Activated T-helper 1 cell treated with anti-CD3 and anti-CD28 coated beads, Interleukin-12 subunit alpha, Interleukin-12 subunit beta, Interleukin-2, Interleukin-4 antibody, amounts not matched to agents 30 ng/mL and 10 ng/mL and 1 ng/mL, durations not matched to agents 14 hours and 24 hours and 36 hours (primary cell): Measurements from ENCODE around the gene UMOD. TPM values are rescaled to one million over a fixed set of nuclear protein-coding genes. Genes with fewer than 3 reads are reported as not detected.

Experiments used
- DNase-seq: peaks from one replicate; pipeline ENCODE4 v3.0.0; 2021; ENCODE audit warnings: low spot score
- H3K27ac Mint-ChIP-seq: one replicate; pipeline ENCODE4 v1.8.0; 2021; ENCODE audit warnings: mild to moderate bottlenecking, mixed read lengths
- H3K27me3 Mint-ChIP-seq: one replicate; pipeline ENCODE4 v1.8.0; 2022; ENCODE audit warnings: mild to moderate bottlenecking, moderate library complexity, mixed read lengths; ENCODE audit not compliant: insufficient read depth
- H3K36me3 Mint-ChIP-seq: one replicate; pipeline ENCODE4 v1.8.0; 2021; ENCODE audit warnings: low read depth, mixed read lengths
- H3K4me1 Mint-ChIP-seq: one replicate; pipeline ENCODE4 v1.8.0; 2021; ENCODE audit warnings: low read depth, mixed read lengths
- H3K4me3 Mint-ChIP-seq: one replicate; pipeline ENCODE4 v1.8.0; 2021; ENCODE audit warnings: mild to moderate bottlenecking, moderate library complexity, mixed read lengths
- H3K9me3 Mint-ChIP-seq: one replicate; pipeline ENCODE4 v1.8.0; 2021; ENCODE audit warnings: mixed read lengths
- intact Hi-C: fragments of 100-400 bp; cut with micrococcal nuclease; formaldehyde crosslinking; loops from one replicate; pipeline ENCODE4 v1.15.1; 2024
- total RNA-seq: library from RNA; stranded (reverse); gene quantifications from 2 replicates; pipeline ENCODE4 v1.2.3, GENCODE V29; 2022

The UMOD gene
- total RNA-seq, 1 donor from 2014 or later = not detected

DNA sequence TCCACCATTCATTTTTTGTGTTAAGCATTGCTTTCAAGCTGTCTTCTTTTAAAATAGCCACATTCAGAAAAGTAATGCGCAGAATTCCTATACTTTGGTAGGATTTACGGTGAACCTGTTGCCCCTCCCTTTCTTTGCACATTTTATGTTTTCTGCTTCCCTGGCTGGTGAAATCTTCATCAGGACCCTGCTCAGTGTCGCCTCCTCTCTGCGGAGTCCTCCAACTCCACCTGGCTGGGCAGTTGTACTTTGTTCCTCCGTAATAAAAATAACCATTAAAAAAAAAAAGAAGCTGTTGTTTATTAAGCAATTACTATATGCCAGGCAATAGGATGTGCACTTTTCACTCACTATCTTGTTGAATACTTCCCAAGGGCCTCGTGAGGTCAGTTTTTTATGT, 2.9 kb downstream of the UMOD start:
- Mint-ChIP-seq H3K36me3 (no peaks in the 10 kb centered on the region), H3K4me3 (no peak overlapping the region), H3K4me1 (no peaks in the 10 kb centered on the region), H3K27ac (no peak overlapping the region), H3K9me3 (no peaks in the 10 kb centered on the region), H3K27me3 (no peaks in the 10 kb centered on the region)
- DNase-seq = no peak
- intact Hi-C loops = no loop called here

DNA sequence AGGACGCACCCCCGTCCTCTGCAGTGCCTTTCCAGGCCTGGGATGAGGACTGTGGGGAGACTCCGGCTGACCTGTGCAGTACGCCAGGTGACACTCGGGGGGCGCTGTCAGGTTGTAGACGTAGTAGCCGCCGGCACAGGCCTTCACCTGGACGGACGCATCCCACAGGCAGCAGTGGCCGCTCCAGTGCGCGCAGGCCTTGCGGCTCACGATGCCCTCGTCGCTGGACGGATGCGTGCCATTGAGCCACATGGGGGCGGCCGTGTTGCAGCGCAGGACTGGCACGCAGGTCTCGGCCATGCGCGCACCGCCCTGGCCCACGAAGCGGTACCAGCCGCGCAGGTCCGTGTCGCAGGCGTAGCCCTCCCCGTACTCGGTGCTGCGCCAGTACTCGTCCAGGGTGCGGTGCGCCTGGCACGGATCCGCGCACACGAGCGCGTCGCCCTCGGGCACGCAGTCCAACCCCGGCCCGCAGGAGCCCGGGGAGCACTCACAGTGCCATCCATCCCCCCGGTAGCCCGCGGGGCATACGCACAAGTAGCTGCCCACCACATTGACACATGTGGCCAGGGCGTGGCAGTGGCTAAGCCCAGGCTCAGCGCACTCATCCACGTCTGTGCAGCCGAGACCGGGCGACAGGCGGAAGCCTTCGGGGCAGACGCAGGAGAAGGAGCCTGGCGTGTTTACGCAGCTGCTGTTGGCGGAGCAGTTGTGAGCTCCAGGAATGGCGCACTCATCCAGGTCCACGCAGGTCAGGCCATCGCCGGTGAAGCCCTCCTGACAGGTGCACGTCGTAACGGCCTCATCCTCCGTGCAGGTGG, 3.9 kb downstream of the UMOD start:
- Mint-ChIP-seq H3K36me3 (no peaks in the 10 kb centered on the region), H3K4me1 (no peaks in the 10 kb centered on the region)
- no peak for DNase-seq

DNA sequence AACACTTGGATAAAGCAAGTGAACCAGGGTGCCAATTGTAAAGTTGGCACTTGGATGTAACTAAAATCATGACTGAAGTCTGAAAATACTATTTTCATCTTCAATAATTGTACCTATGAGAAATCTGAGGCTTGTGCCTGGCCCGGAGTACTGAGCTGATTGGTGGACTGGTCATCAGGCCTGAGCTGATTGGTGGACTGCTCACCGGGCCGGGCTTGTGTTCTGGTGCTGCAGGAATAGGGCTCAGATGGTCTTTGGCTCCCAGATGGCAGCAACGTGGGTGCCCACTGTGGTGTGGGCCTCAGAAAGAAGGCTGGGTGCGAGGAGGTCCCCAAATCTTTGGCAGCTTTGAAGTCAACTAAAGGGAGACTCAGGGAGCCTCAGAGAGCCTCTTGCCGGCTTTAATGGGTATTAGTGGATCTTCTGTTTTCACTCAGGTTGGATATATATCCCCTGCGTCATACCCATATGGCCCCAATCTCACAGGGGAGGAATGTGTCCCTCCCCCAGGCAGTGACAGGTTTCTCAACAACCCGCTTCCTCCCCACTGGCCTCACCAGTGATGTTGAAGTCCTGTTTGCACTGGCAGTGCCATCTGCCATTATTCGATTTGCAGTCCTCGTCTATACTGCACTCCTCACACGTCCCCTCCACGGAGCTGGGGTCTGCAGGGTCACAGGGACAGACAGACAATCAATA, 4.7 kb downstream of the UMOD start:
- Mint-ChIP-seq H3K9me3 (no peaks in the 10 kb centered on the region), H3K4me1 (no peaks in the 10 kb centered on the region), H3K27ac (no peak overlapping the region), H3K4me3 (no peak overlapping the region), H3K27me3 (no peaks in the 10 kb centered on the region), H3K36me3 (no peaks in the 10 kb centered on the region)
- intact Hi-C loops = no loop called here
- no peak for DNase-seq

More for the DNA sequence above, 3.9 kb downstream of the UMOD start:
- intact Hi-C loops = no loop called here
- Mint-ChIP-seq H3K27ac (no peak overlapping the region), H3K27me3 (no peaks in the 10 kb centered on the region), H3K9me3 (no peaks in the 10 kb centered on the region), H3K4me3 (no peak overlapping the region)

DNA sequence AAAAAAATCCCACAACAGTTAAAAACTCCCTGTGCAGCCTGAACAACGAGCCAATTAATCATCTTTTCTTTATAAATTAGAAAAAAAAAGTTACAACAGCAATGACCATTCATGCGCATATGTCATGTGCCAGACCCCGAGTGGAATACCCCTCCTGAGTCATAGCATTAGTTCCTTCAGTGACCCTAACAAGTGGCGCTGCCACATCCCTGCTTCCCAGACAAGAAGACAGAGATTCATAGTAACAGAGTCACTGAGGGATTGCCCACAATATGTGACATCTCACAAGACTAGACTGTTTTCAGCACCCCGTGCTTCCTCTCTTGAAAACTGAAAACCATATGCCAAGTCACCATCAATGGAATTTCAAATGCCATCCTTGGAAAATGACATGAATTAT, 7.9 kb downstream of the UMOD start:
- H3K9me3 Mint-ChIP-seq = no peaks in the 10 kb centered on the region
- no peaks in the 10 kb centered on the region for H3K4me1 Mint-ChIP-seq
- H3K27ac Mint-ChIP-seq = no peak overlapping the region
- H3K4me3 Mint-ChIP-seq = no peak overlapping the region
- H3K27me3 Mint-ChIP-seq = no peaks in the 10 kb centered on the region
- no peak for DNase-seq
- H3K36me3 Mint-ChIP-seq = no peaks in the 10 kb centered on the region
- intact Hi-C loops = no loop called here

DNA sequence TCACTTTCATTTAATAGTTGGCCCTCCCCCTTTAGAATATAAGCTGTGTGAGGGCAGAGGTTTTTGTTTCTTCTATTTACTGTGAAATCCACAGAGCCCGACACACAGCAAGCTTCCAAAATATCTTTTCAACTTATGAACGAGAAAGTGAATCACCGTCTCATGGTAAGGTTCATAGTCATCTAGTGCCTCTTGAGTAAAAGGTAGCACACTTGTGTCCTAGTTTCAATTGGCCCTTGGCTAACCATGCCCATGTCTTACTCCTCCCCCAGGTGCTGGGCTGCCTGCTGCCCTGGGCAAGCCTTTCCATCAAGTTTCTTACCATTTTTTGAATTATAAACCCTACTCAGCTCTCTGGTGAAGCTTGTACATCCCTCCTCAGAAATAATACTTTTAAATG, 12.8 kb downstream of the UMOD start:
- H3K4me1 Mint-ChIP-seq = no peaks in the 10 kb centered on the region
- H3K9me3 Mint-ChIP-seq = no peaks in the 10 kb centered on the region
- H3K27me3 Mint-ChIP-seq = no peaks in the 10 kb centered on the region
- no peak for DNase-seq
- H3K36me3 Mint-ChIP-seq = no peaks in the 10 kb centered on the region
- H3K4me3 Mint-ChIP-seq = no peak overlapping the region
- no peak overlapping the region for H3K27ac Mint-ChIP-seq
- intact Hi-C loops = no loop called here

DNA sequence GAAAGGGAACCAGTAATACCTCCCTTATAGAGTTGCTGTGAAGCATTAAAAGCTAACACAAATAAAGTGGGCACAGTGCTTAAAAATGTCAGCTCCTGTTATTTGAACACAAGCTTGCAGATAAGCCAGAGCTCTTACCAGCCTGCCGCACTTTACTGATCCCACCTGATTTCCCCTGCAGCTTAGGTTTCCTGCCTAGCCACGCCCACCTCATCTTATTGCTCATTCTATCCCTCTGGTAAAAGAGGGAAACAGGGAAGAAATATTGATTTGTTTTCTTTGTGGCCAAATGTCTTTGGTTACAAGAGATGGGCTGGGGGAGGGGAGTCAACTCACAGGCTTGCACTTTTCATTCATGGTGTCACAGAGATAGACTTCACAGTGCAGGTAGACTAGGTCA, 15.6 kb downstream of the UMOD start:
- no peak overlapping the region for H3K27ac Mint-ChIP-seq

DNA sequence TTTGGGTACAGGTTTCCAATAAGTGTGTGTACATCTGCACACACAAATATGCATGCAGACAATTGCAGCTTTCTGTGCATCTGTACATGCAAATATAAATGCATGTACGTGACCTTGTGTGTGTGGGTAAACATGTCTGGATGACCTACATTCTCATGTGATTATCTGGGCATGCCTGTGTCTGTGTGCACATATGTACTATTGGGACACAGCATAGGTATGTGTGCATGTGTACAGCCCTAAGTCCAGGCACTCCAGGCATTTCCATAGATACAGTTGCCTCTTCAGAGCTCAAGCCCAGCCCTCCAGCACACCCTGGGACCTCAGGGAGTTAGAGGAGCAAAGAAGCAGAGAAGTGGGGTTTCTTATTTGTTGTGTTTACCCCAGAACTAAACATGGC, 18.1 kb downstream of the UMOD start:
- no peak overlapping the region for H3K27ac Mint-ChIP-seq
- no peaks in the 10 kb centered on the region for H3K36me3 Mint-ChIP-seq
- intact Hi-C loops = no loop called here

More for the DNA sequence above, 15.6 kb downstream of the UMOD start:
- Mint-ChIP-seq H3K4me1 (no peaks in the 10 kb centered on the region), H3K27me3 (no peaks in the 10 kb centered on the region), H3K36me3 (no peaks in the 10 kb centered on the region), H3K9me3 (no peaks in the 10 kb centered on the region), H3K4me3 (no peak overlapping the region)
- intact Hi-C loops = no loop called here
- DNase-seq = no peak

DNA sequence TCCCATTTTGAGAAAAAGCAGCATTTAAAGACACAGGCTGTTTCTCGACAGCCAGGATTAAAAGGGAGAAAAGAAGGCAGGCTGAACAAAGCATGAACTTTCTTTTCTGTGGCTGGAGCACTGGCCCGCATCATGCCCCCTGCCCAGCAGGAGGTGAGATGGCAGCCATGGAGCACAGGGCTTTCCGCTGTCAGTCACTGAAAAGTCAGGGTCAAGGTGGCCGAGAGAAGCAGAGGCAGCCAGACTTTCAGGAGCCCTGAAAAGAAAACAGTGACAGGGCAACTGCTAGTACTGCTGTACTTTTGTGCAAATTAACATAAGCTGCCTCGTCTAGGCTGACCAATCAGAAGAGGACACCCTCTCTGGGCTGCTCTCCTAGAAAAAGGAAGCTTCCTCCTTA, 19.4 kb downstream of the UMOD start:
- intact Hi-C loops = no loop called here
- Mint-ChIP-seq H3K27ac (no peak overlapping the region), H3K9me3 (no peaks in the 10 kb centered on the region), H3K27me3 (no peaks in the 10 kb centered on the region), H3K36me3 (no peaks in the 10 kb centered on the region), H3K4me1 (no peaks in the 10 kb centered on the region), H3K4me3 (no peak overlapping the region)
- no peak for DNase-seq

More for the DNA sequence above, 18.1 kb downstream of the UMOD start:
- Mint-ChIP-seq H3K27me3 (no peaks in the 10 kb centered on the region), H3K9me3 (no peaks in the 10 kb centered on the region), H3K4me3 (no peak overlapping the region), H3K4me1 (no peaks in the 10 kb centered on the region)
- DNase-seq = no peak

DNA sequence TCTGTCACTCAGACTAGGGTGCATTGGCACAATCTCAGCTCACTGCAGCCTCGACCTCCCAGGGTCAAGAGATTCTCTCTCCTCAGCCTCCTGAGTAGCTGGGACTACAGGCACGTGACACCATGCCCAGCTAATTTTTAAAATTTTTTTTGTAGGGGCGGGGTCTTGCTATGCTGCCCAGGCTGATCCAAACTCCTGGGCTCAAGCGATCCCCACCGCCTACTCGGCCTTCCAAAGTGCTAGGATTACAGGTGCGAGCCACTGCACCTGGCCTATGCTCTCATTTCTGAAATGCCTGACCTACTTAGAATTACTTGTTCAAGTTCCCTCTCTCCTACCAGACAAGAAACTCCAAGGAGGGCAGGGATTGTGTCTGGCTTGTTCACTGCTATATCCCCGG, 20.1 kb downstream of the UMOD start:
- H3K27me3 Mint-ChIP-seq = no peaks in the 10 kb centered on the region
- H3K27ac Mint-ChIP-seq = no peak overlapping the region
- intact Hi-C loops = no loop called here
- H3K9me3 Mint-ChIP-seq = no peaks in the 10 kb centered on the region
- no peak overlapping the region for H3K4me3 Mint-ChIP-seq
- DNase-seq = no peak
- no peaks in the 10 kb centered on the region for H3K36me3 Mint-ChIP-seq
- no peaks in the 10 kb centered on the region for H3K4me1 Mint-ChIP-seq

DNA sequence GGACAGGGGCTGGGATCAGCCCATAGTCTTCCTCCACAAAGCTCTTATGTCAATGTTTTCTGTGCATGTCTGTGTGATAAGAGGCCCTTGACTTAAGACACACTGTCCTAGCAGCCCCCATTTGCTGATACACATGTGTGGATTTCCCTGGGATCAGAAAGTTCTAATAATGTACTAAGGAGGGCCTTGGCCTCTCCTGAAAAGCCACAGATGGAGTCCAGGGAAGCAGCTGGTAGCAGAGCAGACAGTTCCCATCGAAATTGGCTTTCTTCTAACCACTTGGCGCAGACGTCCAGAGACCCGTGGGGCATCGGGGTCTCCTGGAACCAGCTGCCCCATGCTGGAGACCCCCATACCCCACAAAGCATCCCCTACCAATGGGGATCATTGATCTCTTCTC, 20.9 kb downstream of the UMOD start:
- no peaks in the 10 kb centered on the region for H3K27me3 Mint-ChIP-seq
- intact Hi-C loops = no loop called here
- no peak overlapping the region for H3K27ac Mint-ChIP-seq
- H3K4me1 Mint-ChIP-seq = no peaks in the 10 kb centered on the region
- H3K9me3 Mint-ChIP-seq = no peaks in the 10 kb centered on the region
- DNase-seq = no peak
- H3K36me3 Mint-ChIP-seq = no peaks in the 10 kb centered on the region
- no peak overlapping the region for H3K4me3 Mint-ChIP-seq

DNA sequence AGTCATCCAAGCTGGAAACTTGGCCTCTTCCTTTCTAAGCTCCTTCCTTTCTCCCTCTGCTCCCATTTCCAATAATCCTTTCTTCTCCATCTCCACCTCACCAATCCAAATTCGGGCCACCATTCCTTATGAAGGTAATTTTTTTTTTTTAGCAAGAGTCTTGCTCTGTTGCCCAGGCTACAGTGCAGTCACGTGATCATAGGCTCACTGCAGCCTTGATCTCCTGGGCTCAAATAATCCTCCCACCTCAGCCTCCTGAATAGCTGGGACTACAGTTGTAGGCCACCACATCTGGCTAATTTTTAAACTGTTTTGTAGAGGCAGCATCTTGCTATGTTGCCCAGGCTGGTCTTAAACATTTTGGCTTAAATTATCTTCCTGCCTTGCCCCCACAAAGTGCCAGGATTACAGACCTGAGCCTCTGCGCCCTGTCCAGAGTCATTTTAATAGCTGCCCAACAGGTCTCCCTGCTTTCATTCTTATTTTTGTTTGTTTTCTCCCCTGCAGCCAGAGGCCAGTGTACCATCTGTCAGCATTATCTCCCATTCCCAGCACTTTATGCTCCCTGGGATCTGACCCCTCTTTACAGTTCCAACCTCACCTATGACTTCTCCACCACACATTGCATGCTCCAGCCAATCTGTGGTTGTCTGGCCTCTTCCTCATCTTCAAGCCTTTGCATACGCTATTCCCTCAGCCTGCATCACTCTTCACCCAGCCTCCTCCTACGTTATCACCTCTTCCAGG, 22.9 kb downstream of the UMOD start:
- Mint-ChIP-seq H3K4me1 (no peaks in the 10 kb centered on the region), H3K27ac (no peak overlapping the region), H3K4me3 (no peak overlapping the region), H3K9me3 (no peaks in the 10 kb centered on the region), H3K27me3 (peaks cover 3% of the 10 kb centered on the region), H3K36me3 (no peaks in the 10 kb centered on the region)
- DNase-seq = no peak
- intact Hi-C loops = no loop called here

DNA sequence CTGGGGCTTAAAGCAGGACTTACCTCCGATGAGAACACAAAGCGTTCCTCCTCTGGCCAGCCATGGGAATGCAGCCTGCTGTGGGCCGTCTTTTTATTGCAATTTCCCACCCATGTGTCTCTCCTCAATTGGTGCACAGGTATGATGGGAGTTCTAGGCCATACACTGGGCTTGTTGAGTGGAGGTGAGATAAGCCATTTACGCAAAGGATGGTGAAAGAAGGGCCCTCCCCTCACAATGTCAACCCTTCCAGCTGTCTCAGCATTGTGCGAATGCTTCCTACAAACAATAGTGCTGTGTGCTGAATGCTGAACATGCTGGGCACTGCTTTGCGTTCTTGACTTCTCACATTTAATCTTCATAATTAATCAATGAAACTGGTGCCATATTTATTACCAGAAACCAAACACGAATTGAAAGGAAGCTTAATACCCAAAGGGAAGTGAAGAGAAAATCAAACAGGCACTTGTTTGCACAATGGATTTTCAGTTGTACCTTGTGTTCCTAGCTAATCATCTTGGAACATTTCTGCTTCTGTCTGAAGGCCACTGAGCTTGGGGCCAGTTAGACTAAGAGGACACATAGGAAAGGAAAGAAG, 25.0 kb downstream of the UMOD start, which contains the start of gene GP2:
GP2 (minus strand) TSS at position 70 of the 598 bp plus-strand sequence. CDS start 1,082 bp downstream, outside the sequence.
- Mint-ChIP-seq H3K27ac (no peak within 1 kb of the TSS), H3K4me3 (no peak within 1 kb of the TSS)

More for the DNA sequence above, 25.0 kb downstream of the UMOD start, which contains the start of gene GP2:
- Mint-ChIP-seq H3K27me3 (peaks cover 3% of the 10 kb centered on the region), H3K36me3 (no peaks in the 10 kb centered on the region), H3K9me3 (no peaks in the 10 kb centered on the region), H3K4me1 (no peaks in the 10 kb centered on the region)
- no peak for DNase-seq
- intact Hi-C loops = no loop called here
